ENCODE results near the gene TNS1.

Gene TNS1

GRCh38 chr2:217842017-217842416 is 160.8 kb downstream of the TNS1 start:
- DNase-seq: no peak

GRCh38 chr2:217840522-217840921 is 162.3 kb downstream of the TNS1 start:
- no peak for DNase-seq

GRCh38 chr2:217839750-217840107 is 163.1 kb downstream of the TNS1 start:
- DNase-seq: no peak

- no peak for DNase-seq
These were observed 163.6 kb downstream of the TNS1 start for GRCh38 chr2:217839073-217839749.

DNA sequence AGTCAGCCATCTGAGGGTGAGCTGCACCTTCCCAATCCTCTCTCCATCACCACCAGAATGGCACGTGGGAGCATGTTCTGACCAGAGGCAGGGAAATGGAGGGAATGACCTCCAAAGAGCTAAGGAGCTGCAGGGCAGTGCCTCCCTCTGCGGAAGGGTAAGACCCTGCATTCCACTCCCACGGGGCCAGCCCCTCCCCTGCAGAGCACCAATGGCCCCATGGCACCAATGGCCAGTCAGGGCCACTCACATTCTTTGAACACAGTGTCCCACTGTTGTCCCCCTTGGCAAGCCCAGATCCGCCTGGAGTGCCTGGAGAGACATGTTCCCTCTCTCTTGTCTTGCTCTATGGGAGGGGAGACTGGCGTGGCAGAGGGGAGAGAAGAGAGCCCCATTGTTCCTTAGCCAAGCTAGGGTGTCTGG is 164.4 kb downstream of the TNS1 start:
- DNase-seq: no peak

- DNase-seq: no peak
These were observed 165.3 kb downstream of the TNS1 start for GRCh38 chr2:217837530-217837929.

DNA sequence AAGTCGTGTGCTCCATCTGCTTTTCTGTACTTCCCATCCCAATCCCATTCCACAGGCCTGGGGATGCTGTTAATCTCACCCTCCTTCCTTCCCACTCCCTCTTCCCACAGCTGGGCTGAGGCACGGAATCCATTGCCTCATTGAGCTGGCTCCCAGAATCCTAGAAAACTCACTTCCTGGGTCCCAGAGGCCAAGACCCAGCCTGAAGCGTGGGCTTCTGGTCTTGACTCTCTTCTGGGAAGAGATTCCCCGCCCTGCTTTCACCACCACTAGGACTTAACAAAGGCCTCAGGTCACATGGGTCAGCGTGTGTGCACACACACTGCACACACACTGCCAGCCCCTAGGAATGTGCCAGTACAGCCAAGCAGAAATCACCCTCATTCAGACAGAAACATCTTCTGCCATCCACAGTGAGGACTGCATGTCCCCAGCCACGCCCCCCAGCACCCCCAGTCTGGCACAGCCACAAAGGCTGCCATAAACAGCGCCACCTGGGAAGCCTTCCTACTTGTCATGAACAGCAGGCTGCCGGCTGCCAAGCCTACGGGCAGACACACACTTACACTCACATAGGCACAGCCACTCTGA is 165.8 kb downstream of the TNS1 start:
- no peak for DNase-seq

DNA sequence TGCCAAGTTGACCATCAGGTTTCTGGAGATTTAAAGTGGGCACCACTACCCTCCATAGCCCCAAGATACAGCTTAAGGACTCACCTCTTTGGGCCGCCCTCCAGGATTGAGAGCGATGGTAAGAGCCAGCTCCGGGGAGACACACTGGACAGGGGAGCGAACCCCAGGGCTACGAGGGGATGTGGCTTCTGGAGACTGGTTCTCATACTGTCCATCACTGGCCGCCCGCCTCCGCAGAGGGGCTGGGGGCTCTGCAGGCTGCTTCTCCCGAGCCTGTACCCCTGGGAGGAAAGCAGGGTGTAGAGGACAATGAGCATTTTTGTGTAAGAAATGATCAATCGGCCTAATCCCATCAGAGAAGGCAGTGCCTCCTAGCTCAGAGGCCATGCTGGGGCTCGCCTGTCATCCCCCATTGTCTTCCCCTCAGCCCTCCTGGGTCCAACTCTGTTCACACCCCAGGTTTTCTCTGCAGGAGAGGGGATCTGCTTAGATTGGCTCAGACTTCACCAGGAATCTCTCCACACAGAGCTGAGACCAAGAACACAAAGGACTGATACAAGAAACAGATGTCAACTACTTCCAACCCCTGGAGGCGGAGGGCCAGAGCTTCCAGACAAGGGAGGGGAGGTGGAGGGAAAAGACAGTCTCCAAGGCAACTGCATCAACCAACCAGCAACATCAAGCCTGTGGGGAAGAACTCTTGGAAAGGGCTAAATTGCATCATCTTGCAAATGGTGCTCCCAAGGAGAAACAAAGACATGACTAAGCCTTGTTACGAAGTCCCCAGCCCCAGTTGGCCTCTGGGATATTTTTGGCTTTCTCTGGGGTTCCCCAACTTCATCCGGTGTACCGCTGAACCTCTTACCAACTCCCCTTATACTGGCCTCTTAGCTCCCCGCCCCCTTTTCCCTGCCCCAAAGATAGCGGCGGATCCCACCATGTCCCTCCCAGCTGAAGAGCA is 166.6 kb downstream of the TNS1 start:
- DNase-seq: peak; percentile 25

DNA sequence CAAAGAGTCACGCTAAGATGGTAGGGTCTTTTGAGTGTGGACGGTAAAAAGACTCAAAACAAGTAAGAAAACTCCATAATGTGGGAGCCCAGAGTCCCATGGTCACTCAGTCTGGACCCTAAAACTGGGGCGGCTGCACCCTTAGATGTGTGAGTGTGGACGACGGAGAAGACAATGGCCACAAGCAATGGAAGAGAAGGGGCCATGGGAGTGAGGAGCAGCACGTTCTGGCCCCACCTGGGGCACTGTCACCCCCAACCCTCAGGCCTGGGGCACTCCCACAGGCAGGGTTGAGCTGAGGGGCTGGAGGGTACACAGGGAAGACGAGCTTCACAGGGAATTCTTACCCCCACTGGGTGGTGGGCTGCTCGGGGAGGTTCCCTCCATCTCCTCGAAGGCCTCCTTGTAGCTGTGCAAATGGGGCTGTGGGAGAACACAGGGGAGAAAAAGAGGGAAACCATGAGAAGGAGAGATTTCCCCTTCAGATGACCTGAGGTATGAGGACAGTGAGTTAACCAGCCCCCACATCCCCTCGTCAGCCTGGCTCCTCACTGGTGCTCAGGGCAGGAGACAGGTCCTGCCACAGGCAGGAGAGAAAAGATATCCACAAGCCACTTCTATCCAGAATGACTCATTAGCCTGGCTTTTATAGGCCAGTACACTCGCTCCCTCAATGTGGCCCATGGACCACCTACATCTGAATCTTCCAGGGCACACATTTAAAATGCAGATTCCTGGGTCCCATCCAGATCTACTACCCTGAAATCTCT is 167.9 kb downstream of the TNS1 start:
- DNase-seq: no peak

DNA sequence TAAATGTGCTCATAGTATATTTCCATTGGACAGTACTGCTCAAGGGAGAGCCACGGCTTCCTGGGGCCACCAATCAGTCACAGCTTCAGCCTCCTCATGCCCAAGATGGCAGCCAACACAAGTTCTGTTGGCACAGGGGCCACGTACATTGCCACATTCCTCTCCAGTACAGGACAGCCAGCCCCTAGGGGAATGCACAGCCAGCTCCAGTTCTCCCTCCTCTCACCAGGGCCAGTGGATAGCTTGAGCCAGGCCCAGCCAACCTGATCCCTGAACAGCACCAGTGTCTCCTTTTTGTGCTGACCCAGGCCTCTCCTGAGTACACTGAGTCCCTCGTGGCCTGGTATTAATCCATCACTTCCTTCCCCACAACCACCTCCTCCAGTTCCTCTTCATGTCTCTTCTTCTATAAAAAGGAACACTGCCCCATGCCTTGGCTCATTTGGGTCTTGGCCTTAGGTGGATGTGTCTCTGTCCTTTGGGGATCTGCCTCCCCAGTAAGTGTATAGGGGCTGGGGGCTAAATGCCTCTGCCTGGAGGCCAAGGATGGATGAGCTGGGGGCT is 168.7 kb downstream of the TNS1 start:
- DNase-seq: no peak

DNA sequence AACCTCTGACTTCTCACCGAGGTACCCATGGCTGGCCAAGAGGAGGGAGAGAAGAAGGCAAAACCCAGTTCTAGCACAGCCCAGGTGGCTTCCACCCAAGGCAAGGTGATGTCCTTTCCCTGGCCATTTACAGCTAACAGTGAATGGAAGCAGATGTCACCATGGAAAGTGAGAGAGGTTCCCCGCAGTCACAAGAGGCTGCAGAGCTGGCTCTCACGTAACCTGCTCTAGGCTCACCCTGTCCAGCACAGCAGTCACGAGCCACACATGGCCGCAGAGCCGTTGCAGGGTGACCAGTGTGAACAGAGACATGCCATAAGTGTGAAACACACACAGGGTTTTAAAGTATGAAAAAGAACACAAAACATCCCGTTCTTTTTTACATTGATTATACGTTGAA is 169.4 kb downstream of the TNS1 start:
- no peak for DNase-seq

- no peak for DNase-seq
These were observed 169.8 kb downstream of the TNS1 start for GRCh38 chr2:217832987-217833386.

DNA sequence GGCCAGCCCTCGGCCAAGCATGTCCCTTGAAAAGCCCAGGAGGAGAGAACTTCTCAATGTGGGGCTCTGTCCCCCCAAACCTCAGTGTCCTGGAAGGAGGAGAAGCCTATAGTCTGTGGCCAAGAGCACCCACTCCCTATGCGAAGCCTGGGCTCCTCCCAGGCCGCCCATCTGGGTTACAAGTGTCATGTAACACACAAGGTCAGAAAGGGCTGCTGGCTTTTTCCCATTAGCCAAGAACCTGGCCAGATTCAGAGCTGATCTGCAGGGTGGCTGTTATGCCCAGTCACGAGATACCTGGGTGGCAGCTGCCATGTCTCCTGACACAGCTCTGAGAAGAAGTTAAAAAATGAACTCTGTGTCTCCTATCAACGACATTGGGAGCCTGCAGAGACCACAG is 170.7 kb downstream of the TNS1 start:
- DNase-seq: no peak

- DNase-seq: no peak
These were observed 171.5 kb downstream of the TNS1 start for GRCh38 chr2:217831306-217831705.

DNA sequence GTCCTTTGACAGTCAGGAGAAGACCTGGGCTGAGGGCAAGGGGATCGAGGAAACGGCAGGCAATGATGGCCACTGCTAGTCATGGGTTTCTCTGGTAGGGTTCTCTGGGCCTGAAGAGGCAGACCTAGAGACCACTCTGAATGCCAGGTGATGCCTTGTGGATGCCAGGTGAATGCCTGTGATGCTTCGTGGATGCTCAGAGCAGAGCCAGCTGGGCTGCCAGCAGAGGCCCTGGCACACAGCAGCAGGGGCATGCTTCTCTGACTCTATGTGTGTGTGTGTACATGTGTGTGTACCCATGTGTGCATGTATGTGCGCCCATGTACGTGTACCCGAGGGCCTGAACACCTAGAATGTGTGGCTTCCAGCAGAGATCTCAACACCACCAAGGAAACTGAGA is 172.0 kb downstream of the TNS1 start:
- no peak for DNase-seq

DNA sequence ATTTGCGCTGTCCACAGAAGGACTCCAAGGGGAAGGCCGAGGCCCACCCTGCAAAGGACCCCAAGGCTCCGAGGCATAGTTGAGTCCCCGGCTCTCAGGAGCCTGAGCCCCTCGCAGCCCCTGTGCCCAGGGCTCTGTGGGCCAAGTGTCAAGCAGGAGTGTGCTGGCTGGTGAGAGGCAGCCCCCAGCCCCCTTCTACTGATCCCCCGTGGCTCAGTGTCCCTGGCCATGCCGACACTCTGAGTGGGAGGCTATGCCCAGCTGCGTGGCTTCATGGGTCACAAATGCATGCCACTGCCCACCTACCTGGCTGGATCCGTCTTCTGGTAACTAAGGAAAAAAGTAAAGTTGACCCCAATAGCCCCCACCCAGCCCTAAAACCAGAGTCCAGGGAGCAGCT is 172.7 kb downstream of the TNS1 start:
- no peak for DNase-seq

- DNase-seq: no peak
These were observed 173.4 kb downstream of the TNS1 start for GRCh38 chr2:217829420-217829819.

DNA sequence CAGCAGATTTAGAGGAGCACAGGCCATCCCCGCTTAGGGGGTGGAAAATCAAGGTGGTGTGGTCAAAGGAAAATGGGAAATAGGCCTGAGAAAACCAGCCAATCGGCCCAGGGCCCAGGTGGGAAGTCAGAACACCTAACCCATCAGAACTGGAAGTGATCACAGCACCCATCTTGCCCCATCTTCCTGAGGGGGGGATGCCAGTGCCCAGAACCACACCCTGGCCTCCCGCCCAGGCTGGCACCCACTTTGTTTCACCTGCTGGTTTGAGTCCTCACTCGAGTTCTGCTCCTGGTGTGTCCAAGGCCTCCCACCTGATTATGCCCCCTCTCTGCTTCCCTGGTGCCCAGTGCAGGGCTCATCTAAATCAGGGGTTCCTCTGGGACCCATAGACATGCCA is 174.5 kb downstream of the TNS1 start:
- no peak for DNase-seq

DNA sequence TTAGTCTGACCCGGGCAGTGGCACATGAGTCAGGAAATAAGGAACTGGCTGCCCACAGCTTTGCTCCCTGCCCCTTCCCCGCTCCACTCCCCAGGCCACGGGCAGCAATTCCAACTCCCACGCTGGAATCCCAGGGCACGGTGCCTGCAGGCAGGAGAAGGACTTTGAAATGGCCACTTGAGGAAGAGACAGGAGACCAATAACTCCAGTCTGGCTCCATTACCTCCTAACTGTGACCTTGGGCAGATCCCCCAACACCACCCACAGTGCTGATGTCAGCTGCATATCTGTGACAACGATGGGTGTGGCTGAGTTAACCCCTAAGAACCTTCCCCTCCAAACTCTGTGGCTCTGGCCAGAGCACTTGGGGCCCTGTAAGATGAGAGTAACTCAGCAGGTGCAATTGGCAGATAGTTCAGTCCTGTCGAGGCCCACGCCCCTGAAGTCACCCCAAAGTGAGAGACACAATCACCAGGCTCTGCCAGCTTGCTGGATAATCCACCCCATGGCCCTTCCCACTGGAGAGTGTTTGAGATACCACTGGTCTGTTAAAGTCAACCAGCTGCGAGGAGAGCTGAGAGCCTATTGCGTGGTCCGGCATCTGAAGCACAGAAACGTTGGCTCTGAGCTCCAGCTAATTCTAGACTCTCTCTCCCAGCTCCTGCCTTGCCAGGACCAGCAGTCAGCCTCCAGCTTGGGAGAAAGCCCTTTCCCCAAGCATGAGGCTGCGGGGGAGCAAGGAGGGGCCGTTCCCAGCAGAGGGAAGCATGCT is 175.2 kb downstream of the TNS1 start:
- no peak for DNase-seq

DNA sequence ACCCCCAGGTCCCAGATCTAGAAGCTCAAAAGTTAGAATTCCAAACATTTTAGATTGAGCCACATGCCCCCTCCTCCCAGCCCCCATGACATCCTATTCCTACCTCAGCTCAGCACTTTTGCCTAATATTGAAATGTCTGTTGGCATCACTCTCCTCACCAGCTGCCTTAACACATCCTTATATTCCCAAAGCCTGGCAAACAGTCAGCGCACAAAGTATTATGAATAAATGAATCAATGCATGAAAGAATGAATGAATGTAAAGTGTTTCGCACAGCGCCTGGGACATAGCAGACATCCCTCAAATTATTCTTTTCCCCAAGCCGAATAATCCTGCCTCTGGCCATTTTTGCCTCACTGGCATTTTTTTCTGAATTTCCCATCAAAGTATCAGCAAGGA is 175.8 kb downstream of the TNS1 start:
- DNase-seq: no peak

DNA sequence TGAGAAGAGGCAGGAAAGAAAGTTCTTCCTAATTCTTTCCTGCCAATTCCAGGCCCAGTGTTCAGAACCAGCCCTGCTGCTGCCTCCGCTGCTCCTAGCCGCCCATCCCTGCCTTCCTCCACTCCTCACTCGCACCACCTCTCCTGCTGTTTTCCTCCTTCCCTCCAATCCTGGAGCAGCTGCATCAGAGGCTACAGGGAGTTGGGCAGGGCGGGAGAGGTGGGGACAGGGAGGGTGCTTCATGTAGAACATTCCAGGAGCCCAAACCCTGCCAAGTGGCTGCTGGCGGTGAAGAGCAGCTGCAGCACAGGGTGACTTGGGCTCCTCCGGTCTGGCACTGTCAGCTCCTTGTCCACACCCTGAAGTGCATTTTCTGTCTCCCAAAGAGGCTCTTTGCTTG is 176.3 kb downstream of the TNS1 start:
- no peak for DNase-seq
